Measurements from ENCODE around the gene CAPN2.
A peak's percentile ranks its signal among the peaks of the same experiment; 100 is the strongest.

CAPN2 gene

GRCh38 chr1:223748773-223749733 is 36.7 kb downstream of the CAPN2 start:
- Histone ChIP-seq H3K4me3 (no peak overlapping the region), H3K9me3 (no peaks in the 10 kb centered on the region), H3K4me2 (peak overlapping the region; percentile 52), H3K9ac (no peak overlapping the region), H4K20me1 (no peaks in the 10 kb centered on the region), H3K27me3 (no peaks in the 10 kb centered on the region), H3K36me3 (peaks cover 95% of the 10 kb centered on the region), H3K4me1 (no peaks in the 10 kb centered on the region), H3K27ac (no peak overlapping the region)
- TF ChIP-seq Cebpa-rat (IDR thresholded peaks at IDR 0.05), result no peak

DNA sequence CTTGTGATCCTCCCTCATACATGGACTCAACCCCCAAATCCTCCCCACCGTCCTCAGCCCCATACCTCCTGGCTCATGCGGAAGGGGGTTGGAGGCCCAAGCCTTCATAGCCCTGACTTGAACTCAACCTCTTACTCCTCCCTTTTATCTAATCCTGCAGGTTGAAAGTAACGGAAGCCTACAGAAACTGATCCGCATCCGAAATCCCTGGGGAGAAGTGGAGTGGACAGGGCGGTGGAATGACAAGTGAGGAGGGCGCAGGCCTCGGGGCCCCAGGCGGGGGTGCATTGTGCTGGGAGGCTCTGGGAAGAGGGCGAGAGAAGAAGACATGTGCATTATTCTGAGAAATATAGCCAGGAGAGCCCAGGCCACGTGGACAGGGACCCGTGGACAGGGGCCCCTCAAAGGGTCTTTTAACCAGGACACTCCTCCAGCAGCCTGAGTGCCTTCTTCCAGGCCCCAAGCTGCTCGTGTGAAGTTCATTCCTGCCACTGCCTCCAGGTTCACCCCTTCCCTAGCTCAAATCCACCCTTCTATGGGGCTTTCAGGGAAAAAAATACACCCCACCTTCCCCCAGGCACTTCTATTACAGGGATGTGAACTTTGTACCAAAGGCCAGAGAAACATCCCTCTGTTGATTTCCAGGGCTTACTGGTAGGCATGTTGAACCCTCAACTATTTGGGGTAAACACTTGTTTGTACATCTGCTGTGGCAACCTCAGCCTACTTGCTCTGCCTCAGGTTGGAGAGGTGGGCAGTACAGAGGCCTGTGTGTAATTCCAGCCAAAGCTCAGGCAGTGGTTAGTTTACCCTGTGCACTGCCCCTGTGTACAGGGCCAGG is 38.6 kb downstream of the CAPN2 start:
- Histone ChIP-seq H3K9me3 (no peaks in the 10 kb centered on the region), H3K27ac (no peak overlapping the region), H3K4me1 (no peaks in the 10 kb centered on the region), H3K4me2 (no peak overlapping the region), H3K27me3 (no peaks in the 10 kb centered on the region), H3K36me3 (peaks cover 96% of the 10 kb centered on the region), H3K9ac (no peak overlapping the region), H4K20me1 (no peaks in the 10 kb centered on the region), H3K4me3 (no peak overlapping the region)
- TF ChIP-seq Cebpa-rat (IDR thresholded peaks at IDR 0.05), result no peak

DNA sequence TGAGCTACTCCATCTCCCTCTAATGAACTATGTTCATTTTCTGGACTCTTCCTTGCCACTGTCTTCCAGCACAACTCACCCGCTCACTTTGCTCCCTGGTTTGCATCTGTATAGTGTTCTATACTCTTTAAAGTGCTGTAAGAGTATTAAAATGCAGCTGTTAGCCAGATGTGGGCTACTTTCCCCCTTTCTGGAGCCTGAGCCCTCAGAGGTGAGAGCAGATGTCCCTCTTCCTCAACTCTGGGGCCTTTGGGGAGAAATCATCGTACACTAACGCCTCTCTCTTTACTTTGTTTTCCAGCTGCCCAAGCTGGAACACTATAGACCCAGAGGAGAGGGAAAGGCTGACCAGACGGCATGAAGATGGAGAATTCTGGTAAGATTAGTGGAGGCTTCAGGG is 39.4 kb downstream of the CAPN2 start:
- Histone ChIP-seq H4K20me1 (no peaks in the 10 kb centered on the region), H3K27ac (no peak overlapping the region), H3K27me3 (no peaks in the 10 kb centered on the region), H3K9ac (no peak overlapping the region), H3K9me3 (no peaks in the 10 kb centered on the region), H3K36me3 (peaks cover 98% of the 10 kb centered on the region), H3K4me1 (no peaks in the 10 kb centered on the region), H3K4me3 (no peak overlapping the region), H3K4me2 (no peak overlapping the region)
- TF ChIP-seq Cebpa-rat (IDR thresholded peaks at IDR 0.05), result no peak

DNA sequence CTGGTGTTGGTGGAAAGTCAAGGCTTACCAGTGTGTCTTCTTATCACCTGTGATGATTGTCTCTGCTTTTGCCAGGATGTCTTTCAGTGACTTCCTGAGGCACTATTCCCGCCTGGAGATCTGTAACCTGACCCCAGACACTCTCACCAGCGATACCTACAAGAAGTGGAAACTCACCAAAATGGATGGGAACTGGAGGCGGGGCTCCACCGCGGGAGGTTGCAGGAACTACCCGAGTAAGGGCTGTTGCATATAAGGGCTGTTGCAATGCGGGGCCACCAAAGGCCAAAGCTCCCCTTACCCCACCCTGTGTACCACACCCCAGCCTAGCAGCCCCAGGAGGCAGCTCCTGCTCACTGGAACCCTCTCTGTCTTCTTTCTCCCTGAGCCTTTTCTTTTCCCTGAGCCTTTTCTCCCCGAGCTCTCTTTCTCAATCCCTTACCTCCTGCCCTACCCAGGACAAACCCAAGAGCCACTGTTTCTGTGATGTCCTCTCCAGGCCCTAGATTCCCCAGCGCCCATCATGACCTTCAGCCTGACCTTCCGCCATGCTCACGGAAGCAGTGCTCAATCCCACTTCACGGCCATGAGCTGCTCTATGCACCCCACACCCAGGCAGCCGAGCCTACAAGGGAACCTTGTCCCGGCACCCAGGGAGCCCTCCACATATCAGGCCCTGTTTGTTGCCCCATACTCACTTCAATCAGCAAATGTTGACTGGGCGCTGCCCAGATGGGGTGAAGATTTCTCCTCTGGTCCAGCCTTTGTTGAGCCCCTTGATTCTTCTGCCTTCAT is 40.6 kb downstream of the CAPN2 start:
- Histone ChIP-seq H3K36me3 (peaks cover 96% of the 10 kb centered on the region), H3K27ac (no peak overlapping the region), H3K4me3 (no peak overlapping the region), H3K4me1 (no peaks in the 10 kb centered on the region), H3K27me3 (no peaks in the 10 kb centered on the region), H3K9ac (no peak overlapping the region), H3K9me3 (no peaks in the 10 kb centered on the region), H3K4me2 (no peak overlapping the region), H4K20me1 (no peaks in the 10 kb centered on the region)
- no peak for TF ChIP-seq Cebpa-rat (IDR thresholded peaks at IDR 0.05)

- Histone ChIP-seq H3K27me3 (no peaks in the 10 kb centered on the region), H4K20me1 (no peaks in the 10 kb centered on the region), H3K9me3 (no peaks in the 10 kb centered on the region), H3K9ac (no peak overlapping the region), H3K4me3 (no peak overlapping the region), H3K4me2 (no peak overlapping the region), H3K36me3 (peaks cover 98% of the 10 kb centered on the region), H3K27ac (no peak overlapping the region), H3K4me1 (no peaks in the 10 kb centered on the region)
- TF ChIP-seq Cebpa-rat (IDR thresholded peaks at IDR 0.05), result no peak
Observed at GRCh38 chr1:223754681-223755431, 42.5 kb downstream of the CAPN2 start.

GRCh38 chr1:223755432-223755792 is 43.1 kb downstream of the CAPN2 start:
- Histone ChIP-seq H3K27me3 (no peaks in the 10 kb centered on the region), H3K9me3 (no peaks in the 10 kb centered on the region), H3K36me3 (peaks cover 98% of the 10 kb centered on the region), H3K4me3 (no peak overlapping the region), H3K4me2 (no peak overlapping the region), H3K4me1 (no peaks in the 10 kb centered on the region), H3K27ac (no peak overlapping the region), H3K9ac (no peak overlapping the region), H4K20me1 (no peaks in the 10 kb centered on the region)
- TF ChIP-seq Cebpa-rat (IDR thresholded peaks at IDR 0.05), result no peak

DNA sequence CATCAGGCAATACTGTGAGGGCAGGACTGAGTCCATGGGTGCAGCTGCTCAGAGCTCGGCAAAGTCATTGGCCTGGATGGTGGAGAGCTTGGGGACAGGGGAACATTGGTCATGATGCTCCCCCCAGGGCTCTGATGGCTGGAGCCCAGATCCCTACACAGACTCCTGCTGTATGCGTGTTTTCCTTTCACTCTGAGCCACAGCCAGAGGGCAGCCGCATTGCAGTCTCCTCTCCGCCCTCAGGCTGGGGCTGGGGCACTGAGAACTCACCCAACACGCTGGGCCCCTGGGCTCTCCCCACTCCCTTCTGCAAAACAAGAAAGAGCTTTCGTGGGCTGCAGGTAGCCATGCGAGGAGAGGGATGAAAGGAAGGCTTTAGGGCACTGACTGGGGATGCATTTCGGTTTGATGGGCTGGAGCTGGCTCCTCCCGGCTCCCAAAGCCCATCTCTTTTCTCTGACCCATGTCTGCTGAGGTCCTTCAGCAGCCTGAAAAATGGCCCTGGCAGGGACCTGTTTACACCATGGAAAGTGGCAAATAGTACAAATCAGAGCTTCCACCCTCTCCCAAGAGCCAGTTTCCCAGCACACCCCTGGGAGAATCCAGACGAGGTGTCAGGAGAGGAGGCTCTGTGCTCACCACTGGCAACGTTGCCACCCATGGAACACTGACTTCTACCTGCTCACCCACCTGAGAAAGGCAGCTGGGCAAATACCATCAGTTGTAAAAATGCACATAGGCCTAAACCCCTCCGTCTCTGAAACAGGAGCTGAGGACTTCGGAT is 43.8 kb downstream of the CAPN2 start:
- Histone ChIP-seq H4K20me1 (no peaks in the 10 kb centered on the region), H3K9ac (no peak overlapping the region)
- TF ChIP-seq Cebpa-rat (IDR thresholded peaks at IDR 0.05), result no peak

DNA sequence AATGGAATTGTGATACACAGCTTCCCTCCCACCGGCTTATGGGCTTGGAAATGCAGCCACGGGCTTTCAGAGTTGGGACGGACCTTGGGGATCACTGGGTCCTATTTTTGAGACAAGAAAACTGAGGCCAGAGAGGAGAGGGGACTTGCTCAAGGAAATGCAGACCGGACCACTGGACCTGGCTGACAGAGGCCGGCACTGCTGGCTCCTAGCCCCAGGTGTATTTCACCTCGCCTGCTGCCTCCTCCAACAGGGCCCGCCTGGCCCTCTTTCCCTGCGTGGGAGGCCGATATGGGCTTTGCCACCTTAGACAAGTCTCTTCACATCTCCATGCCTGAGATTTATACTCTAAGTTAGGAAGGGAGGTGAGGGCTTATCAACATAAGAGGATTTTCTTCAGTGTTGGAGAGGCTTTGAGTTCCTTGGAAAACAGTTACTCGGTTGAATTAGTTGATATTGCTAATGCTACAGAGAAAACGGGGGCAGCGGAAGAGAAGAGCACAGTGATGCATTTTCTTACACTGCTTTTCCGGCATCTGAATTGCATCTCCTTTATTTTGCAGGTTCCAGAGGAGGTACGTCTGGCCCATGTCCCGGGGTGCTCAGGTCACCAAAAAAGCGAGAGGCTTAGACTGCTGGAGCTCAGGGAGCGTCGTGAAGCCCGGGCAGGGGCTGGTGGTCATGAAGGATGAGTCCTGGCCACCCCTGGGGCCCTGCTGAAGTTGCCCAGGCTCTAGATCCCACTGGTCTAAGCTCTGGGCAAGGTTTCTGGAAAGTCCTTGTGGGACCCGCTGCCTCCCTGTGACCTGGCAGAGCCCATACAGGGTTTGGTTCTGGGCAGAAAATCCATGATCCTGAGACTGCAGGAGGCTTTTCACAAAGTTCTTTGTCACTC is 44.7 kb downstream of the CAPN2 start:
- Histone ChIP-seq H3K36me3 (peaks cover 96% of the 10 kb centered on the region), H3K4me2 (no peak overlapping the region), H3K4me3 (no peak overlapping the region), H3K4me1 (no peaks in the 10 kb centered on the region), H4K20me1 (no peaks in the 10 kb centered on the region), H3K27me3 (no peaks in the 10 kb centered on the region), H3K9me3 (no peaks in the 10 kb centered on the region), H3K27ac (no peak overlapping the region), H3K9ac (no peak overlapping the region)
- TF ChIP-seq Cebpa-rat (IDR thresholded peaks at IDR 0.05), result no peak

More for the DNA sequence above, 43.8 kb downstream of the CAPN2 start:
- H3K36me3 ChIP-seq, result peaks cover 96% of the 10 kb centered on the region
- no peaks in the 10 kb centered on the region for H3K9me3 ChIP-seq
- no peak overlapping the region for H3K4me3 ChIP-seq
- H3K27ac ChIP-seq, result no peak overlapping the region
- no peaks in the 10 kb centered on the region for H3K27me3 ChIP-seq
- no peaks in the 10 kb centered on the region for H3K4me1 ChIP-seq
- no peak overlapping the region for H3K4me2 ChIP-seq

All from BLaER1 (cell line).